GM12892 (cell line): ENCODE measurements around the gene ESR1.
"Not testable (repeated sequence)": the region's sequence is repeated elsewhere in the genome, so short reads cannot be mapped to it uniquely, and the experiment has no call there.

ENCODE experiments used
- DNase-seq: peaks from one replicate; pipeline ENCODE4 v3.0.0; 2011; ENCODE audit not compliant: insufficient read length
- FAIRE-seq: peaks from 2 replicates; lab custom pipeline; 2011; peaks lifted over from hg19 to GRCh38; lab: Jason Lieb, UNC
- POLR2A ChIP-seq: IDR thresholded peaks from 2 replicates; pipeline ENCODE4 v1.6.1; 2011; ENCODE audit warnings: low read depth, low read length, control low read depth
- POLR2AphosphoS5 ChIP-seq: IDR thresholded peaks from 2 replicates; pipeline ENCODE4 v1.6.1; 2011; ENCODE audit warnings: low read depth, low read length, control low read depth
- TAF1 ChIP-seq: IDR thresholded peaks from 2 replicates; pipeline ENCODE4 v1.6.1; 2011; ENCODE audit warnings: low read depth, mild to moderate bottlenecking, control low read depth, low read length, borderline replicate concordance

Gene ESR1

GRCh38 chr6:151875524-151875923 is 68.0 kb downstream of the ESR1 start:
- TF ChIP-seq TAF1 (no peak), POLR2AphosphoS5 (no peak), POLR2A (no peak)
- FAIRE-seq: no peak
- DNase-seq: no peak

GRCh38 chr6:151876122-151876521 is 68.6 kb downstream of the ESR1 start:
- DNase-seq (no peak), FAIRE-seq (no peak)
- TF ChIP-seq POLR2AphosphoS5 (no peak), POLR2A (no peak), TAF1 (no peak)

- DNase-seq (no peak), FAIRE-seq (no peak)
- no peak for TF ChIP-seq TAF1
- TF ChIP-seq POLR2A: no peak
- no peak for TF ChIP-seq POLR2AphosphoS5
Measured at GRCh38 chr6:151877458-151877857, 70.0 kb downstream of the ESR1 start.

- no peak for DNase-seq
- TF ChIP-seq TAF1 (no peak), POLR2AphosphoS5 (no peak), POLR2A (no peak)
- no peak for FAIRE-seq
Measured at GRCh38 chr6:151881231-151881630, 73.7 kb downstream of the ESR1 start.

GRCh38 chr6:151882206-151882605 is 74.7 kb downstream of the ESR1 start:
- DNase-seq (no peak), FAIRE-seq (no peak)

DNA sequence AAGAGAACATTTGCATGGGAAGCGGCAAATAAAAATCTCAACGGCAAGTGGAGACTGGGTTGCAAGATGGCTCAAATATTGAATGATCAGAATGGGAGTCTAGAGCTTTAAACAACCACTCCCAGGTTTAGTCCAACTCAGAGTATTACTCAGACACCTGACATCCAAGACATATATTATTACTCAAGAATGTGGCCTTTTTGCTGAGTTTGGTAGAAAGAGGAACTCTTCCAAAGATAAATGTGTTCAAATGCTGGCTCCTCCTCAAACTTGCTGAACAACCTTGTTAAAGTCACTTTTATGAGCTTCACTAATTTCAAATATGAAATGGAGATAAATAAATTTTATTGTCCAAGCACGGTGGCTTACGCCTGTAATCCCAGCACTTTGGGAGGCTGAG is 77.8 kb downstream of the ESR1 start:
- FAIRE-seq (no peak), DNase-seq (no peak)
- TF ChIP-seq POLR2A: no peak
- TF ChIP-seq POLR2AphosphoS5: no peak
- TF ChIP-seq TAF1: no peak

More at GRCh38 chr6:151882206-151882605, 74.7 kb downstream of the ESR1 start:
- TF ChIP-seq TAF1 (no peak), POLR2AphosphoS5 (no peak), POLR2A (no peak)

GRCh38 chr6:151891524-151891923 is 84.0 kb downstream of the ESR1 start:
- FAIRE-seq (no peak), DNase-seq (no peak)
- TF ChIP-seq POLR2A (no peak), POLR2AphosphoS5 (no peak), TAF1 (no peak)

DNA sequence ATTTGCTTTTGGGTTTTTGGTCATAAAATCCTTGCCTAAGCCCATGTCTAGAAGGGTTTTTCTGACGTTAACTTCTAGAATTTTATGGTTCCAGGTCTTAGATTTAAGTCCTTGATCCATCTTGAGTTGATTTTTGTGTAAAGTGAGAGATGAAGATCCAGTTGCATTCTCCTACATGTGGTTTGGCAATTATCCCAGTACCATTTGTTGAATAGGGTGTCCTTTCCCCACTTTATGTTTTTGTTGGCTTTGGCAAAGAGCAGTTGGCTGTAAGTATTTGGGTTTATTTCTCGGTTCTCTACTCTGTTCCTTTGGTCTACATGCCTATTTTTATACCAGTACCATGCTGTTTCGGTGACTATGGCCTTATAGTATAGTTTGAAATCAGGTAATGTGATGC is 86.9 kb downstream of the ESR1 start:
- FAIRE-seq: not testable (repeated sequence)

DNA sequence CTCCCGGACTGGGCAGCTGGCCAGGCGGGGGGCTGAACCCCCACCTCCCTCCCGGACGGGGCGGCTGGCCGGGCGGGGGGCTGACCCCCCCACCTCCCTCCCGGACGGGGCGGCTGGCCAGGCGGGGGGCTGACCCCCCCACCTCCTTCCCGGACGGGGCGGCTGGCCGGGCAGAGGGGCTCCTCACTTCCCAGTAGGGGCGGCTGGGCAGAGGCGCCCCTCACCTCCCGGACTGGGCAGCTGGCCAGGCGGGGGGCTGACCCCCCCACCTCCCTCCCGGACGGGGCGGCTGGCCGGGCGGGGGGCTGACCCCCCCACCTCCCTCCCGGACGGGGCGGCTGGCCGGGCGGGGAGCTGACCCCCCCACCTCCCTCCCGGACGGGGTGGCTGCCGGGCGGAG is 91.7 kb downstream of the ESR1 start:
- not testable (repeated sequence) for FAIRE-seq, DNase-seq

More for the DNA sequence above, 86.9 kb downstream of the ESR1 start:
- DNase-seq: not testable (repeated sequence)

GRCh38 chr6:151899796-151900195 is 92.3 kb downstream of the ESR1 start:
- not testable (repeated sequence) for FAIRE-seq

DNA sequence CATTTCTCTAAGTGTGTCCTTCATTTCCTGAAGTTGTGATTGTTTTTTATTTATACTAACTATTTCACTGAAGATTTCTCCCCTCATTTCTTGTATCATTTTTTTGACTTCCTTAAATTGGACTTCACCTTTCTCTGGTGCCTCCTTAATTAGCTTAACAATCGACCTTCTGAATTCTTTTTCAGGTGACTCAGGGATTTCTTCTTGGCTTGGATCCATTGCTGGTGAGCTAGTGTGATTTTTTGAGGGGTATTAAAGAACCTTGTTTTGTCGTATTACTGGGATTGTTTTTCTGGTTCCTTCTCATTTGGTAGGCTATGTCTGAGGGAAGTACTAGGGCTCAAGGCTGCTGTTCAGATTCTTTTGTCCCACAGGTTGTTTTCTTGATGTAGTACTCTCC is 92.8 kb downstream of the ESR1 start:
- FAIRE-seq (no peak), DNase-seq (no peak)
- TF ChIP-seq TAF1 (no peak), POLR2A (no peak), POLR2AphosphoS5 (no peak)

More at GRCh38 chr6:151899796-151900195, 92.3 kb downstream of the ESR1 start:
- not testable (repeated sequence) for DNase-seq

DNA sequence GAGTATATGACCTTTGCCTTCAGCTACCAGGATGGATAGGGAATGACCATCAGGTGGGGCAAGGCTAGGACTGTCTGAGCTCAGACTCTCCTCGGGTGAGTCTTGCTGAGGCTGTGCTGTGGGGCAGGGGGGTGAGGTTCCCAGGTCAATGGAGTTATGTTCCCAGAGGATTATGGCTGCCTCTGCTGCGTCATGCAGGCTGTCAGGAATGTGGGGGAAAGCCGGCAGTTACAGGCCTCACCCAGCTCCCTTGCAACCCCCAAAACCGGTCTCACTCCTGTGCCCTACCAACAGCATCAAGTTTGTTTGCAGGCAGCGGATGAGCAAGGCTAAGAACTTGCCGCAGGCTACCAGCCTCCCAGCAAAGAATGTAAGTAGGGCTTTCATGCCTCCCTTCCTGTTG is 93.5 kb downstream of the ESR1 start:
- FAIRE-seq: no peak
- DNase-seq: no peak
- no peak for TF ChIP-seq TAF1
- no peak for TF ChIP-seq POLR2AphosphoS5
- TF ChIP-seq POLR2A: no peak

- TF ChIP-seq POLR2AphosphoS5 (no peak), POLR2A (no peak), TAF1 (no peak)
- FAIRE-seq (no peak), DNase-seq (no peak)
Measured at GRCh38 chr6:151904631-151905030, 97.1 kb downstream of the ESR1 start.

DNA sequence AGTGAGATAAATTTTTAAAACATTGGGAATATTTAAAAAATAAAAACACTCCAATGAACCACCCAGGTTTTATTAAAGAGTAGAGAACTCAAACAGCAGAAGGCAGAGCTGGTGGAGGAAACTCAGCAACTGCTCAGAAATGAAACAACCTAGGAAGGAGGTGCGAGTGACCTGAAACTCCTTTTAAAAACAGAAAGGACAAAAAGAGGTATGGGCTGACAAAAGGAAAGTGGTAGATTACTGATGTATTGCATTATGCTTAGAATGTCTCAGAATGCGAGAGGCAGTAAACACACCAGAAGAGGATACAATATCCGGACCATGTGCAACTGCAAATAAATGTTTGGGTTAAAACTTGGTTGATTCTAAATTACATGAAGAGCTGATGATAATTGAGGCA is 97.6 kb downstream of the ESR1 start:
- TF ChIP-seq POLR2AphosphoS5 (no peak), TAF1 (no peak), POLR2A (no peak)
- DNase-seq (no peak), FAIRE-seq (no peak)
